Keratinocyte (primary cell): ENCODE data around the gene RASSF9. TPM values are rescaled to one million over a fixed set of nuclear protein-coding genes. Genes with fewer than 3 reads are reported as not detected.

ENCODE experiments used
- DNase-seq: peaks from one replicate; pipeline ENCODE4 v3.0.0-alpha.2; 2011; ENCODE audit warnings: low read depth, missing footprints, low spot score
- FAIRE-seq: peaks from 2 replicates; lab custom pipeline; 2011; peaks lifted over from hg19 to GRCh38; lab: Jason Lieb, UNC
- H2AFZ ChIP-seq: 2 replicates; pipeline ENCODE4 v1.6.0; 2012; ENCODE audit warnings: low read length, control low read depth, inconsistent platforms; ENCODE audit not compliant: control insufficient read depth
- H3K27ac ChIP-seq: 2 replicates; pipeline ENCODE4 v1.5.1; 2011; ENCODE audit warnings: low read length; ENCODE audit not compliant: control insufficient read depth, insufficient read depth
- H3K27me3 ChIP-seq: 3 replicates; pipeline ENCODE4 v1.6.0; 2011; ENCODE audit warnings: low read length; ENCODE audit not compliant: control insufficient read depth, insufficient read depth; ENCODE audit errors: extremely low read depth
- H3K36me3 ChIP-seq, 2 experiments: 2 replicates in 1 of 2; 3 replicates in 1 of 2; pipeline ENCODE4 v1.5.1; 2011; ENCODE audit warnings: low read length in 2 of 2, mild to moderate bottlenecking in 1 of 2; ENCODE audit not compliant: control insufficient read depth in 2 of 2, insufficient read depth in 2 of 2; ENCODE audit errors: extremely low read depth in 1 of 2
- H3K4me1 ChIP-seq: 3 replicates; pipeline ENCODE4 v1.5.1; 2011; ENCODE audit warnings: low read length; ENCODE audit not compliant: control insufficient read depth, insufficient read depth; ENCODE audit errors: extremely low read depth
- H3K4me2 ChIP-seq: 3 replicates; pipeline ENCODE4 v1.6.0; 2011; ENCODE audit warnings: low read depth, low read length; ENCODE audit not compliant: control insufficient read depth, insufficient read depth; ENCODE audit errors: extremely low read depth
- H3K4me3 ChIP-seq, 3 experiments: fragments of 200-600 bp in 1 of 3; sonication (generic) in 1 of 3; 2 replicates in 2 of 3; 3 replicates in 1 of 3; pipeline ENCODE4 v1.5.1; 2011 to 2016; ENCODE audit warnings: low read length in 3 of 3, mild to moderate bottlenecking in 3 of 3, control low read depth in 2 of 3, inconsistent platforms in 1 of 3, low read depth in 1 of 3, mixed read lengths in 1 of 3, mixed run types in 1 of 3, moderate library complexity in 1 of 3; ENCODE audit not compliant: control insufficient read depth in 2 of 3, insufficient read depth in 2 of 3; ENCODE audit errors: extremely low read depth in 1 of 3
- H3K79me2 ChIP-seq: 2 replicates; pipeline ENCODE4 v1.6.0; 2012; ENCODE audit warnings: low read length; ENCODE audit not compliant: control insufficient read depth, insufficient read depth
- H3K9ac ChIP-seq: 3 replicates; pipeline ENCODE4 v1.6.0; 2011; ENCODE audit warnings: low read length; ENCODE audit not compliant: control insufficient read depth, insufficient read depth; ENCODE audit errors: extremely low read depth
- H3K9me1 ChIP-seq: 3 replicates; pipeline ENCODE4 v1.6.0; 2011; ENCODE audit warnings: low read length; ENCODE audit not compliant: control insufficient read depth, insufficient read depth; ENCODE audit errors: extremely low read depth
- H3K9me3 ChIP-seq: 2 replicates; pipeline ENCODE4 v1.5.1; 2012; ENCODE audit warnings: low read depth, low read length; ENCODE audit not compliant: control insufficient read depth
- H4K20me1 ChIP-seq: 3 replicates; pipeline ENCODE4 v1.6.0; 2011; ENCODE audit warnings: low read length; ENCODE audit not compliant: control insufficient read depth, insufficient read depth; ENCODE audit errors: extremely low read depth
- CTCF ChIP-seq, 3 experiments: IDR thresholded peaks in 1 of 3; conservative IDR thresholded peaks in 1 of 3; optimal IDR thresholded peaks in 1 of 3; 2 replicates in 2 of 3; 3 replicates in 1 of 3; pipeline versions ENCODE3 to v1.5.1; 2011; ENCODE audit warnings: low read length in 3 of 3, mild to moderate bottlenecking in 3 of 3, moderate library complexity in 2 of 3, control low read depth in 1 of 3, inconsistent platforms in 1 of 3; ENCODE audit not compliant: insufficient read depth in 2 of 3; ENCODE audit errors: extremely low read depth in 1 of 3
- EZH2 ChIP-seq: IDR thresholded peaks from one replicate; pipeline ENCODE4 v1.6.1; 2012; ENCODE audit warnings: inconsistent platforms, mild to moderate bottlenecking, low read length, moderate library complexity
- dilution Hi-C: fragments of 300-500 bp; cut with MboI; formaldehyde crosslinking; loops from one replicate; pipeline ENCODE4 v1.7.0; 2020; ENCODE audit warnings: low sequenced_read_pairs; ENCODE audit not compliant: extremely low pct_ligation_motif_present
- polyA plus RNA-seq, 5 experiments: library from polyadenylated mRNA; depleted of rRNA in 3 of 5; stranded (reverse) in 3 of 5; stranded (forward) in 1 of 5; unstranded in 1 of 5; fragments of >200 nt; gene quantifications; 1 replicate in 1 of 5; 2 replicates in 3 of 5; 3 replicates in 1 of 5; pipeline versions ENCODE4 v1.2.1 to v1.2.3, GENCODE V29; 2011 to 2012; ENCODE audit warnings: missing spikeins in 2 of 5, low read depth in 1 of 5, low replicate concordance in 1 of 5

Gene RASSF9
- polyA plus RNA-seq, 1 donor (not counting 4 experiments of a cell fraction or from before 2014, with no cell fraction given): 4.2 TPM

DNA sequence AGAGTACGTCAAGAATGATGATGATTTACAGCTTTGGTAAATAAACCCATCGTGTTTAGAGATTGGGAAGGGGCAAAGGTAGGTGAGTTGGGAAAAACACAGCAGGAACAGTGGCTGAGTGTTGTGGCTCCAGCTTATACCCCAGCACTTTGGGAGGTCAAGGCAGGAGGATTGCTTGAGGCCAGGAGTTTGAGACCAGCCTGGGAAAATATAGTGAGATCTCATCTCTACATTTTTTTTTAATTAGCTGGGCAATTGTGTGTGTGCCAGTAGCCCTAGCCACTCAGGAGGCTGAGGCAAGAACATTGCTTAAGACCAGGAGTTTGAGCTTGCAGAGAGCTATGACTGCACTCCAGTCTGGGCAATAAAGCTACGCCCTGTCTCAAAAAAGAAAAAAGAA lies 77.1 kb downstream of the RASSF9 start:
- Histone ChIP-seq H3K9ac (no peak overlapping the region), H3K9me3 (no peaks in the 10 kb centered on the region), H3K79me2 (no peaks in the 10 kb centered on the region), H2AFZ (no peak overlapping the region), H3K27ac (no peak overlapping the region), H3K4me3 (no peak overlapping the region), H3K9me1 (no peaks in the 10 kb centered on the region), H4K20me1 (no peaks in the 10 kb centered on the region), H3K4me1 (peaks cover 13% of the 10 kb centered on the region), H3K27me3 (no peaks in the 10 kb centered on the region), H3K36me3 (no peaks in the 10 kb centered on the region), H3K4me2 (no peak overlapping the region)
- dilution Hi-C loops: no loop called here
- FAIRE-seq (no peak), DNase-seq (no peak)
- no peak for TF ChIP-seq EZH2
- TF ChIP-seq CTCF (optimal IDR thresholded peaks at IDR 0.05 in 1 of 3, IDR thresholded peaks at IDR 0.05 in 1 of 3, conservative IDR thresholded peaks at IDR 0.05 in 1 of 3; ENCODE audit: extremely low read depth in 1 of 3, insufficient read depth in 2 of 3, low read length in 3 of 3): no peak

DNA sequence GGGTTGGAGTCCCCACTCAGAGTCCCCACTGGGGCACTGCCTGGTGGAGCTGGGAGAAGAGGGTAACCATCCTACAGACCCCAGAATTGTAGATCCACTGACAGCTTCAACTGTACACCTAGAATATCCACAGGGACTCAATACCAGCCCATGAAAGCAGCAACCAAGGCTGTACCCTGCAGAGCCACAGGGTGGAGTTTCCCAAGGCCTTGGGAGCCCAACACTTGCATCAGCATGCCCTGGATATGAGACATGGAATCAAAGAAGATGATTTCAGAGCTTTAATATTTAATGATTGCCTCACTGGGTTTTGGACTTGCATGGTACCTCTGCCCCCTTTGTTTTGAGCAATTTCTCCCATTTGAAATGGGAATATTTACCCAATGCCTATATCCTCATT lies 80.4 kb downstream of the RASSF9 start:
- FAIRE-seq: peak; percentile 79
- no peak overlapping the region for H2AFZ ChIP-seq
- H3K9ac ChIP-seq: no peak overlapping the region
- H3K9me1 ChIP-seq: no peaks in the 10 kb centered on the region
- H3K4me1 ChIP-seq: peaks cover 13% of the 10 kb centered on the region
- H3K4me2 ChIP-seq: no peak overlapping the region
- TF ChIP-seq EZH2 (no peak), CTCF (optimal IDR thresholded peaks at IDR 0.05 in 1 of 3, IDR thresholded peaks at IDR 0.05 in 1 of 3, conservative IDR thresholded peaks at IDR 0.05 in 1 of 3; ENCODE audit: extremely low read depth in 1 of 3, insufficient read depth in 2 of 3, low read length in 3 of 3) (peak; percentile 54 to 64 (median 62))
- no peak overlapping the region for H3K4me3 ChIP-seq
- H3K27me3 ChIP-seq: no peaks in the 10 kb centered on the region
- no peaks in the 10 kb centered on the region for H4K20me1 ChIP-seq
- peak; percentile 9 for DNase-seq
- dilution Hi-C loops: no loop called here
- peak overlapping the region; percentile 50 for H3K27ac ChIP-seq
- H3K36me3 ChIP-seq: no peaks in the 10 kb centered on the region
- H3K79me2 ChIP-seq: no peaks in the 10 kb centered on the region
- H3K9me3 ChIP-seq: no peaks in the 10 kb centered on the region

Other genes with a start within 250 kb of the RASSF9 start
- gene NTS, start 37.9 kb upstream of the RASSF9 start, polyA plus RNA-seq: not detected in 3 replicates